K562 (cell line): Measurements from ENCODE around the gene ADARB2.

Experiments used
- MLX ChIP-seq, 2 experiments: fragments of 450-650 bp in 1 of 2; sonication (generic) in 1 of 2; formaldehyde crosslinking; conservative IDR thresholded peaks; 2 replicates each; pipeline versions ENCODE4 v1.4.0 to v1.8.1; 2020 to 2022; ENCODE audit warnings: mild to moderate bottlenecking in 1 of 2, missing genetic modification reagents in 1 of 2
- ZNF311 ChIP-seq: fragments of 250-450 bp; sonication (Bioruptor Pico); IDR thresholded peaks from 2 replicates; pipeline ENCODE4 v1.4.0; 2020; ENCODE audit warnings: mild to moderate bottlenecking, moderate library complexity
- TF ChIP-seq, protein P1 (sequence below): fragments of 450-650 bp; formaldehyde crosslinking; IDR thresholded peaks from 2 replicates; pipeline ENCODE4 v1.4.0; 2022; ENCODE audit warnings: missing genetic modification characterization

DNA sequence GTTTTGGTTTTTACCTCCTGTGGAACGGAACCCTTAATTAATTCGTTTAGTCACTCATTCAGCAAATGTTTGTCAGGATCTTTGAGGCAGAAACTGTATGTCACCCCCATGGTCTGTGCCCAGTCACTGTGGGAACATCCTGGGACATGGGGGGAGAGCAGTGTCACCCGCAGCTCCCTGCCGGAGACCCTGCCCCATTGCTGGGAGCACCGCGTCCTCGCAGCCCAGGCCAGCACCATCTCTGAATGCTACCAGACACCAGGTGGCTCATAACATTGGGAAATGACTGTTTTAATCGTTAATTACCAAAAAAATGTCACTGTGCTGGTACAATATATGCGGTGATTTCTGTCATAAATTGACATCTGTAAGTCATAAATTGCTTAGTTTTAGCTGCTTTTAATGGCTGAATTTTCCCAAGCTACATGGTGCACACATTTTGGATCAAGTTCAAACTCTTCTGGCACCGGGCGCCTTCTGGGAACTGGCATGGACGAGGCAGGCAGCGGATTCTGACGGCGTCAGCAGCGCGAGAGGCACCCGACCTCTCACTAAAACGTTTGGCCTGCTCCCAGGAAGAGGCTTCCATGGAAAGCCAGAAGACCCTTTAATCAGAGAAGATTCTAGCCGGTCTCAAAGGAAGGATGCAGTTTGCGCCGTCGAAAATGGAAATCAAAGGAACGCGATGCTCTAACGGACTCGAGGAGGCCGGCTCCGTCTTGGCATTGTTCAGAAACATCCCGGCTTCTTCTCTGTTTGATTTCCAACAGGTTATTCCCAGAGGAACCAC is 184.2 kb downstream of the ADARB2 start:
- TF ChIP-seq MLX (CRISPR knock-in tag; conservative IDR thresholded peaks at IDR 0.05) = no peak
- TF ChIP-seq ZNF311 (CRISPR knock-in tag) = no peak
- TF ChIP-seq, protein P1, sequence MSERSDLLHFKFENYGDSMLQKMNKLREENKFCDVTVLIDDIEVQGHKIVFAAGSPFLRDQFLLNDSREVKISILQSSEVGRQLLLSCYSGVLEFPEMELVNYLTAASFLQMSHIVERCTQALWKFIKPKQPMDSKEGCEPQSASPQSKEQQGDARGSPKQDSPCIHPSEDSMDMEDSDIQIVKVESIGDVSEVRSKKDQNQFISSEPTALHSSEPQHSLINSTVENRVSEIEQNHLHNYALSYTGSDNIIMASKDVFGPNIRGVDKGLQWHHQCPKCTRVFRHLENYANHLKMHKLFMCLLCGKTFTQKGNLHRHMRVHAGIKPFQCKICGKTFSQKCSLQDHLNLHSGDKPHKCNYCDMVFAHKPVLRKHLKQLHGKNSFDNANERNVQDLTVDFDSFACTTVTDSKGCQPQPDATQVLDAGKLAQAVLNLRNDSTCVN (CRISPR knock-in tag) = no peak
